Choroid plexus epithelial cell (primary cell): ENCODE results near the gene ZNF407.
A peak's percentile ranks its signal among the peaks of the same experiment; 100 is the strongest.

Experiments
- DNase-seq: peaks from one replicate; pipeline ENCODE4 v3.0.0-alpha.2; 2010; ENCODE audit warnings: low read depth
- H3K4me3 ChIP-seq: 2 replicates; pipeline ENCODE4 v1.5.1; 2011; ENCODE audit warnings: low read depth, mild to moderate bottlenecking, control low read depth, low read length, moderate library complexity
- TF ChIP-seq, protein P1 (sequence below): conservative IDR thresholded peaks from 2 replicates; pipeline ENCODE4 v1.5.1; 2011; ENCODE audit warnings: low read depth, mild to moderate bottlenecking, control low read depth, inconsistent platforms, low read length, moderate library complexity

ZNF407 gene

DNA sequence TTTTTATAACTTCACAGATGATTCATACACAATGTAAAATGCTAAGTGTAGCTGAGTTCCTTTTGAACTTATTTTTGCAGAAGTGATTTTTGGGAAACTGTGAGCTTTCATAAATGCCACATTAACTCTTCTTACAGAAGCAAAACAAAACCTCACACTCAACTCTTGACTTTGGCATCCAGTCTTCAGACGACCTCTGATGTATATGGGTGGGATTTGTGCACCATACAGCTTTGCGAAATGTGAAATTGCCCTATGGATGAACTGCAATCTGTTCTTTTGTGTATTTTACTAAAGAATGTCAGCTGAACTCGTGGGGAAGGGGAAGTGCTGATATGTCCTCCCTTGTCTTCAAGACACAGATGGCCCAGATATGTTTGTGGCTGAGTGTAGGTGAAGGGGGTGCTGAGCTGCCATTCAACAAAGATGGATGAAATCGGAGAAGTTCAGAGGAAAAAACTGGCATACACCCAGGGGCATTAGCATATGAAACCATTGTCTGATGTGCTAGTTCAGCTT, 393.0 kb downstream of the ZNF407 start:
- DNase-seq, result peak; percentile 66
- TF ChIP-seq, protein P1, sequence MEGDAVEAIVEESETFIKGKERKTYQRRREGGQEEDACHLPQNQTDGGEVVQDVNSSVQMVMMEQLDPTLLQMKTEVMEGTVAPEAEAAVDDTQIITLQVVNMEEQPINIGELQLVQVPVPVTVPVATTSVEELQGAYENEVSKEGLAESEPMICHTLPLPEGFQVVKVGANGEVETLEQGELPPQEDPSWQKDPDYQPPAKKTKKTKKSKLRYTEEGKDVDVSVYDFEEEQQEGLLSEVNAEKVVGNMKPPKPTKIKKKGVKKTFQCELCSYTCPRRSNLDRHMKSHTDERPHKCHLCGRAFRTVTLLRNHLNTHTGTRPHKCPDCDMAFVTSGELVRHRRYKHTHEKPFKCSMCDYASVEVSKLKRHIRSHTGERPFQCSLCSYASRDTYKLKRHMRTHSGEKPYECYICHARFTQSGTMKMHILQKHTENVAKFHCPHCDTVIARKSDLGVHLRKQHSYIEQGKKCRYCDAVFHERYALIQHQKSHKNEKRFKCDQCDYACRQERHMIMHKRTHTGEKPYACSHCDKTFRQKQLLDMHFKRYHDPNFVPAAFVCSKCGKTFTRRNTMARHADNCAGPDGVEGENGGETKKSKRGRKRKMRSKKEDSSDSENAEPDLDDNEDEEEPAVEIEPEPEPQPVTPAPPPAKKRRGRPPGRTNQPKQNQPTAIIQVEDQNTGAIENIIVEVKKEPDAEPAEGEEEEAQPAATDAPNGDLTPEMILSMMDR, result no peak
- no peak overlapping the region for H3K4me3 ChIP-seq

DNA sequence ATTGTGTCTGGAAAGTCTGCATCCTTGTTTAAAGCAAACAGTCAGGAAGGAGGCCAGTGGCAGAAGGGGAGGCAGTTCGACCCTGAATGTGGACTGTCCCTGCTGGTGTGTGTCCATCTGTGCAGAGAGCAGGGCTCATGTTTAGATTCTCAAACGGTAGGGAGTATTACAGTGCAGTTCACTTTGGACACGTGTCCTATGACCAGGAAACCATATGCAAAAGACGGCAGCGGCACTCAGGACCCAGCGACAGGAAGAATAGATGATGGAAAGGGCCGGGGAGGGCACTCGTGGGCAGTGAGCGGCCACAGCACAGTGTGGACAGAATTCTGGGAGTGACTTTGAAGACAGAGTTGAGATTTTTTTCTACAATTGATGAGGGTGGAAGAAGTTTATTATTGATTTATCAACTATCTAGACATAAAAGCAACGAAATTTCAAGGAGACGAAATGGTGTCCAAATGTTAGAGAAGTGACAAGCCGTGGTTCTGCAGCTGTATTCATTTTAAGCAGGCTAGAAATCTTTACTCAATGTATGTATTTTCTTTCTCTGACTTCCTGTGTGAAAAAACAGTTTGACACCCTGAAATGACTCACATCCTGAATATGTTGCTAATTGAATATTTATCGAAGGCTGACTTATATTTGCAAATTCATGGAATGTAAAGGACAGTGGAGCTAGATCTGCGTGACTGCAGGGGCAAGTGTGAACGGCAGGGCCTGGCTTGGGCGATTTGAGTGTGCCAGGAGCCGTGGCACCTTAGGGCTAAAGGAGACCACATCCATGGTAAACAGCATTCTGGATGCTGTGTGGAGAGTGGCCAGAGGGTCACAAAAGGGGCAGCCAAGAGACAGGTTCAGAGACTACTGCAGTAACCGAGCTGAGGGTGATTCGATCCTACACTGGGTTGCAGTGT, 397.1 kb downstream of the ZNF407 start:
- DNase-seq, result peak; percentile 44
- H3K4me3 ChIP-seq, result no peak overlapping the region
- TF ChIP-seq, protein P1, result no peak

DNA sequence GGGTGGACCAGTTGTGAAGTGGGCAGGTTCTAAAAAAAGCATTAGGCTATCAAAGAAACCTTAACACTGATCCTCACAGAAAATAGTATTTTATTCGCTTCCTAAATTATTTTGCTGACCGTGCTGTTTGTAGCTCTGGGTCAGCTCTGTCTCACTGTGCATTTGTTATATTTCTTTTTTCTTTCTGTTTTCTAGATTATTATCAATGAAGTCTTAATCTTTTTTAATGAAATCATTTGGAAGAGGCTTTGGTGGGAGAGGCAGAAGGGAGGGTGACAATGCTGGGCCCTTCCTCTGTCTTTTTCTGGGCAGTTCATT, 397.7 kb downstream of the ZNF407 start:
- TF ChIP-seq, protein P1, result no peak
- H3K4me3 ChIP-seq, result no peak overlapping the region
- no peak for DNase-seq

DNA sequence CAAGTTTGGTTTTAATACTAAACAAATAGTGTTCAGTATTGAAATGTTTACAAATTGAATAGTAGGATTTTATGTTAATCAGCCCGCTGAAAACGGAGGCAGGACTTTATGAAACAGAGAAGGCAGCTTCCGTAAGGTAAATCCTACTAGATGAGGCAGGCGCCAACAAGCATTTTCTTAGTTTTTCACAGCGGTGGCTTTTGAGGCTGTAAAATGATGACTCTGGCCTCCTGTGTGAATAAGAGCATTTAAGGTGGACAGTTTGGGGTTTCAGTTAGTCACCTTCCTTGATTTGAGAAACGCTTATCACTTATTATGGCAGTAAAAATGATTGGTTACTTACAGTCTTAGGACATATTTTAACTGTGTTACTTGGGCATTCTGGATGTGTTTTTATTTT, 398.4 kb downstream of the ZNF407 start:
- H3K4me3 ChIP-seq, result no peak overlapping the region
- TF ChIP-seq, protein P1, result no peak
- DNase-seq, result no peak

DNA sequence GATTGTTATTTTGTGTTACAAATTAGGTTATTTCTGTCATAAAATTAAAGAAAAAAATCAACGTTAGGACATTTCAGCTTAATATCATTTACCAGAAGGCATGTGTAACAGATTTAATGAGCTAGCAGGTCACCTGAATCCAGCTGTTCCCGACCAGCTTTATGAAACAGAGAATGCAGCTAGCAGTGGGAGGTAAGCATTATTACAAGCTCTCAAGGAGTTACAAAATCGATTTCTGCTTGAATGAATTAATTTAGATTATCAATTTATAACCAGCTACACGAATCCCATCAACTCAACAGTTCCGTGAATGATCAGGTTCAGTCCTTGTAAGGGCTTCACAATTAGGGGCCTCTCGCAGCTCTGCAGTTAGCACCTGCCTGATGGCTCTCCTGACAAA, 399.3 kb downstream of the ZNF407 start:
- no peak for DNase-seq
- no peak overlapping the region for H3K4me3 ChIP-seq
- TF ChIP-seq, protein P1, result no peak

DNA sequence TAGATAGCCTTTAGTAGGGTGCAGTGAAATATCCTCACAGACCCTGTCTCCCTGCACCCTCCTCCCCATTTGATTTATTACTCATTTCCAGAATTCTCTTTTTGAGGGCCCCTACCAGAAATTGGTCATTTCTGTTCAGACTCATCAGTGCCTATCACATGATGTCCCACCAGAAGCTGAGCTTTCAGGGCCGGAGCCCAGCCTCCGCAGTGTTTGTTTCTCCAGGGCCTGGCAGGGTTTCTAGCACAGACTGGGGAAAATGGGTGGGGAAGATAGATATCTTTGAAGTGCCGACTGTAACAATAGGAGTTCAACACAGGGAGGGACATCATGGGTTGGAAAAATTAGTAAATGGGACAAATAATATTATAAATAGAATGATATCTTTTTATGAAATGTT, 403.2 kb downstream of the ZNF407 start:
- DNase-seq, result no peak
- TF ChIP-seq, protein P1, result no peak

DNA sequence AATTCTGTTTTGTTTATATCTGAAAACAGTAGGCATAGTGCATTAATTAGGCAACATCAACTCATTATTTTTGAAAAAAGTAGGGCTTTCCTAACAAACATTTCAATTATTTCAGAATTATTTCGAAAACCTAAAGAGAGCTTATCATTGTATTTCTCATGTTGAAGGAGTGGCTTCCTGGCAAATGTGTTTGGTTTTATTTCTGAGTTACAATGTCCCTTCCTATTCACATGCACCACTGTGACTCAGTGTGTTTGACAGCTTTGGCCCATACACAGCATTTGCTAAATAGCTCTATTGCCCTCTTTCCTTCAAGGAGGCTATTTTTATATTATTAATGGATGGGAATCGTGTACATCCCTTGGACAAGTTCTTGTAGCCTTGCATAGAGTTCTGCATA, 405.4 kb downstream of the ZNF407 start:
- TF ChIP-seq, protein P1, result no peak
- H3K4me3 ChIP-seq, result no peak overlapping the region

More for the DNA sequence above, 403.2 kb downstream of the ZNF407 start:
- H3K4me3 ChIP-seq, result no peak overlapping the region

More for the DNA sequence above, 405.4 kb downstream of the ZNF407 start:
- peak; percentile 6 for DNase-seq
